ENCODE data around the gene LCOR.
"Not testable (repeated sequence)": the region's sequence is repeated elsewhere in the genome, so short reads cannot be mapped to it uniquely, and the experiment has no call there.

The LCOR gene

DNA sequence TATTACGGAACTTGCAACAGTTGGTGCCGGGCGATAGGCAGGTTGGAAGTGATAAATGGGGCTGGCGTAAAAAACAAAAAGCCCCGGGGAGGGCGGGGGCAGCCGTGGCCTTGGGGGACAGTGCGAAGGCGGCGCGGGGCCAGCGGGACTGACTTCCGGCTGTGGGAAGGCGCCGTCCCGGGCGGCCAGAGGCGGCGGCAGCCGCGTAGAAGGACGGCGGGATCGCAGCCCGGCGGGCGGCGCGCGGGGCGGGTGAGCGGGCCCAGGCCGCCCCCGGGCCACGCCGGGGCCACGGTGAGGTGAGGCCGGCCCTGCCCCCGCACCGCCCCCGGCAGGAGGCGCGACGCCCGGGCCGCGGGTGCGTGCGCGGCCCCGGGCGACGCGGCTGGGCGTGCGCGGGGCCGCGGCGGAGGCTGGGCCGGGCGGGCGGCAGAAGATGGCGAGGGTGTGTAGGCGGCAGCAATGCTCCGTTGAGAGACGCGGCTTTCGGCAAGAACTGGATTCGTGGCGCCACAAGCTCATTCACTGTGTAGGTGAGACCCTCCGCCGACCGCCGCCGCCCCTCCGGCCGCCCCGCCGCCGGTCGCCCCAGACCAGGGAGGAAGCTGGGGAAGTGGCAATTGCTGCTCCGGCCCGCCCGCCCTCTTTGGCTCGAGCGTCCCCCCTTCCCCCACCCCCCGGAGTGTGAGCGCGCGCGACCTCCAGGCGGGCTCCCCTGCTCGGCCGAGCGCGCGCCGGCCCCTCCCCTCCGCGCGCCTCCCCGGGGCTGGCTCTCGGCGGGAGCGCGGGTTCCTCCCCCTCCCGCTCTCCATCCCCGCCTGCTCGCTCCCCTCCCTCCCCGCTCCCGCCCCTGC, at the start of gene LCOR:
Gene LCOR, plus strand, starts transcription at position 432 of the 854 bp plus-strand sequence. CDS start 116,760 bp downstream, outside the sequence.
- DNase-seq (ENCODE audit: low spot score) = peak; percentile 92

DNA sequence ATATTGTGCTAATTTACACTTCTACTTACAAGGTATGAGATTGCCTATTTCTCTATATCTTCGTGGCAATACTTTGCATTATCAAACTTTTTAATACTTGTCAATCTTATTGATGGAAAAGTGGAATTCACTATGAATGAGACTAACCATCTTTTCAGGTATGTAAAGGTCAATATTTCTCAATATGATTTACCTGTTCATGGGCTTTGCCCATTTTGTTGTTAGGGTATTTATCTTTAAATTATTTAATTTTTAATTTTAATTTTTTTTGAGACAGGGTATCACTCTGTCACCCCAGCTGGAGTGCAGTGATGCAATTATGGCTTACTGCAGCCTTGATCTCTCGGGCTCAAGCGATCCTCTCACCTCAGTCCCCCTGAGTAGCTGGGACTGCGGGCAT, 47.8 kb upstream of the LCOR start:
- no peak for DNase-seq (ENCODE audit: low spot score)

DNA sequence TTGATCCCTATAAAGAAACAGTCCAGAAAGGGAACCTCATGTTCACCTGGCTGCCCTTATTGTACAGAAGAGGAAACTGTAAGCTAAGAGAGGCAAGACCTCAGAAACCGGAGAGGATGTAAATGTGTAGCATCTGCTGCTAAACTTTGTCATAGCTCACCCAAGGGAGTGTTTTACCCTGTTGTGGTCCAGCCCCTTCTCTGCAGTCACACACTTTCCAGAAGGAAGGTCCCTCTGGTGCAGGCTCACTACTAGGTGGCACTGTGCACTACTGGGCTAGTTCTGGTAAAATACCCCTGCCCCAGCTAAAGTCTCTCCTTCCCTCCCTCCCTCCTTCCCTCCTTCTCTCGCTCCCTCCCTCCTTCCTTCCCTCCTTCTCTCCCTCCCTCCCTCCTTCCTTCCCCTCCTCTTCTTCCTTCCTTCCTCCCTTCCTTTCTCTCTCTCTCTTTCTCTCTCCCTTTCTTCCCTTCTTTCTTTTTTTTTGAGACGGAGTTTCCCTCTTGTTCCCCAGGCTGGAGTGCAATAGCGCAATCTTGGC, 42.5 kb upstream of the LCOR start:
- peak; percentile 32 for DNase-seq (ENCODE audit: low spot score)

DNA sequence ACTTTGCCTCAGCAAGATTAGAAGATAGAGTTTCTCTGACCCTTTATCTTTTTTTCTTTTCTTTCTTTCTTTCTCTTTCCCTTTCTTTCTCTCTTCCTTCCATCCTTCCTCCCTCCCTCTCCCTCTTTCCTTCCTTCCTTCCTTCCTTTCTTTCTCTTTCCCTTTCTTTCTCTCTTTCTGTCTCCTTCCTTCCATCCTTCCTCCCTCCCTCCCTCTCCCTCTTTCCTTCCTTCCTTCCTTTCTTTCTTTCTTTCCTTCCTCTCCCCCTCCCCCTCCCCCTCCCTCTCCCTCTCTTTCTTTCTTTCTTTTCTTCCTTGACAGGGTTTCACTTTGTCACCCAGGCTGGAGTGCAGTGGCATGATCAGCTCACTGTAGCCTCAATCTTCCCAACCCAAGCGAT, 40.2 kb upstream of the LCOR start:
- DNase-seq (ENCODE audit: low spot score) = no peak

DNA sequence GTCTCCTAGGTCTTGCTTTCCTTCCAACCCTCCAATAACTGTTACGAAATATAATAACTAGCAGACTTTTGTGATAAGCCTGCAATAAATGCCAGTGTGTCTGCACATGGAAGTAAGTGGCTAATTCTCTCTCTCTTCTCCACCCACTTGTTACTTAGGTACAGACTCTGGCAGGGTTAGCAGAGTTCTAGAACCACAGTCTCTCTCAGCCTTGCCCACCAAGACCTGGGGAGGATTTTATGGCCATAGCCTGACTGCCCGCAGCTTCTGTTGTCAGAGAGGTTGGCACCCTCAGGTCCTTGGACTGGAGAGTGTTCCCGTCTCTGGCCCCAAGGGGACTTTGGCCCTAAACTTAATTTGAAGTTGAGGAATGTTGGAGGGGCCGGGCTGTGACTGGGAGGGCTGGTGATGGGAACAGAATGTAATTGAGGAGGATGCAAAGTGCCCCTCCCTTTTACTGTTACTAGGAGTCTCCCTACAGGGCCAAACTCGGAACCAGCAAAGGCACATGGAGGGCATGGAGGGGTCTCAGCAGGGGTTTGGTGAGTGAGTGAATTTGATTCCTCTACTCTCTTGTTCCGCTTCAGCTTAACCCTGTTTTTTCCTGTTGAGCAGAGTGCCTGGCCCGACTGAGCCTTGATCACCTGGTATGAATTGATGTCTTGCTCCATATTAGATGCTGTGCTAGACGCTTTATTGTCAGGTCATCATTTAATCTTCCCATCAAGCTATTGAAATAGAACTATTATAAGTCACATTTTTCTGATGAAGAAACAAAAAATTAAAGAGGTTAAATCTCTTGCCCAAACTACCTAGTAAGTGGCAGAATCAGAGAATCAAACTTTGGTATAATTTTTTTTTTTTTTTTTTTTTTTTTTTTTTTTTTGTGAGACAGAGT, 37.0 kb upstream of the LCOR start:
- DNase-seq (ENCODE audit: low spot score) = no peak

DNA sequence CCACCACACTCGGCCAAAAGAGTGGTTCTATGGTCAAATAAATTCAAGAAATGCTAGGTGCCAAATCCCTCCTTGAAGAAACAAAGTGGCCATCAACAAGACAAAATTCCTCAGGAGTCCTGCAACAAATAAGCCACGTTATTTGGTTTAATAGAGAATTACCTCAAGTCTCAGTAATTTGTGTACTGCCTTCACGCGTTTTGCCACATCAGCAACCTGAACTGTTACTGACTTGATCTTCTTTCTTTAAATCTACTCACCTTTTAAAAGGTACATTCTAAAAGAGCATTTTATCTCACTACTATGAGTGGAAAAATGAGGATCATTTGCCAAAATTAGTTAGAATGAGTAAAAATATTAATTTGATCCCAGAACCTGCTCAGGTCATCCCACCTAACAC, 34.6 kb upstream of the LCOR start:
- no peak for DNase-seq (ENCODE audit: low spot score)

DNA sequence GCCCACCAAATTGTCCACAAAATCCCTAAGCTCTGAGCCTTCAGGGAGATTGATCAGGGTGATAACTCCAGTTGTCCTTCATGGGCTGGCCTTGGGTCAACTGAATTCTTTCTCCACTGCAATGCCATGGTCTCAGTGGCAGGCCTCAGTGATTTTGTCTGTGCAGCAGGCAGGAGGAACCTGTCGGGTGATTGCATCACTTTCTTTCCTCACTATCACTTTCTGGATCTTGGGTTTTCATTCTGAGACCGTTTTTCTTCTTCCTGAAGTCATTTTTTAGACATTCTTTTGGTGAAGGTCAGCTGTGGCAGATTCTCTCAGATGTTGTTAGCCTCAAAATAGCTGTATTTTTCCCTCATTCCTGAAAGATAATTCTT, 28.8 kb upstream of the LCOR start:
- DNase-seq (ENCODE audit: low spot score) = no peak

DNA sequence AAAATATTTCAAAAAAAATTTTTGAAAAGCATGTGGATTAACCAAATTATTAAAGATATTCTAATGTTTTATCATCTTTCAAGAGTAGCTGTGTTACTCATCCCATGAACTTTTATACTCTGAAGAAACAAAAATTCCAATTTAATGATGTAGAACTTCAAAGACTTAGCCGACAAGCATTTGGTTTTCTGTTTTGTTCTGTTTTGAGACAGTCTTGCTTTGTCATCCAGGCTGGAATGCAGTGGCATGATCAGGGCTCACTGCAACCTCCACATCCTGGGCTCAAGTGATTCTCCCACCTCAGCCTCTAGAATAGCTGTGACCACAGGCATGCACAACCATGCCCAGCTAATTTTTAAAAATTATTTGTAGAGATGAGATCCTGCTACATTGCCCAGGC, 17.8 kb upstream of the LCOR start:
- DNase-seq (ENCODE audit: low spot score) = no peak

DNA sequence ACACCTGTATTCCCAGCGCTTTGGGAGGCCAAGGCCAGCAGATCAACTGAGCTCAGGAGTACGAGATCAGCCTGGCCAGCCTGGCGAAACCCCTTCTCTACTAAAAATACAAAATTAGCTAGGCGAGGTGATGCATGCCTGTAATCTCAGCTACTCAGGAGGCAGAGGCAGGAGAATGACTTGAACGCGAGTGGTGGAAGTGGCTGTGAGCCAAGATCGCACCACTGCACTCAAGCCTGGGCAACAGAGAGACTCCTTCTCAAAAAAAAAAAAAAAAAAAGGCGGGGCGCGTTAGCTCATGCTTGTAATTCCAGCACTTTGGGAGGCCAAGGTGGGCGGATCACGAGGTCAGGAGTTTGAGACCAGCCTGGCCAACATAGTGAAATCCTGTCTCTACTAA, 13.1 kb upstream of the LCOR start:
- DNase-seq (ENCODE audit: low spot score) = not testable (repeated sequence)

DNA sequence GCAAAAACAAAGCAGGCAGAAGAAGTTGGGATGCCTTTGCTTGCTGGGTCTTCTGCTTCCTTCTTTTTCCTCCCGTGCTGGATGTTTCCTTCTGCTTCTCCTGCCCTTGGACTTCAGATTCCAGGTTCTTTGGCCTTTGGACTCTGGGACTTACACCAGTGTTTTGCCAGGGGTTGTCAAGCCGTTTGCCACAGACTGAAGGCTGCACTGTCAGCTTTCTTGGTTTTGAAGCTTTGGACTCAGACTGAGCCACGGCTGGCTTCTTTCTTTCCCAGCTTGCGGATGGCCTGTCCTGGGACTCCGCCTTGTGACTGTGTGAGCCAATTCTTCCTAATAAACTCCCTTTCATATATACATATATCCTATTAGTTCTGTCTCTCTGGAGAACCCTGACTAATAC, 11.3 kb upstream of the LCOR start:
- DNase-seq (ENCODE audit: low spot score) = no peak

DNA sequence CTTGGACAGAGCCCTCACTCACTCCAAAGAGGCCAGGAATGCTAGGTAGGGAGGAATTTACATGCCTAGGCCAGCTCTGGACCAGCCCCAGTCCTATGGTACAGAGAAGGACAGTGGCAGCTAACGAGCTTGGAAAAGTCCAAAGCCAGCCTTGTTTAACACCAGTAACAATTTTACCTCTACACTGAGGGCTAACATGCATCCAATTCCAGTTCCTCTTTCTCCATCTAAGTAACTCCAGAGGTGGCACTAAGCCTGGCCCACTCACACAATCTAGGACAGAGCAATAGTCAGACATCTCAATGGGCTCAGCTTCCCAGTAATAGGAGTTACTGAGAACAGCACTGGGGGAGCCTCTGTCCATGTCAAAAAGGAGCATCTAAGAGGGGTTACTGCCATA, 5.7 kb upstream of the LCOR start:
- no peak for DNase-seq (ENCODE audit: low spot score)

DNA sequence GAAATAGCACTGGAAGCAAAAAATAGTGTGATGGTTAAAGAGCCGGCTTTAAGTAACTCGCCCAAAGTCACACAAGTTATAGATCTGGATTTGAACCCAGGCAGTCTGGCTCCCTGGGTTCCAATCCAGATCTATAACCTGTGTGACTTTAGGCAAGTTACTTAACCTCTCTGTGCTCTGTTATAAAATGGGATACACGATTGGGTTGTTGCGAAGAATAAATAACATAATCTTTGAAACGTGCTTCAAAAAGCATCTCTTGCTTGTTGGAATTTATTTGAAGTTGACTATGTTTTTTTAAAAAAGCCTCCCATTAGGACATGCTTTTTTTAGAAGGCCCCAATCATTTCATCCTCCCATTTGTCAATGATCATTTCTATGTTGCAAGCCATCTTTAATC, 3.5 kb upstream of the LCOR start:
- no peak for DNase-seq (ENCODE audit: low spot score)

DNA sequence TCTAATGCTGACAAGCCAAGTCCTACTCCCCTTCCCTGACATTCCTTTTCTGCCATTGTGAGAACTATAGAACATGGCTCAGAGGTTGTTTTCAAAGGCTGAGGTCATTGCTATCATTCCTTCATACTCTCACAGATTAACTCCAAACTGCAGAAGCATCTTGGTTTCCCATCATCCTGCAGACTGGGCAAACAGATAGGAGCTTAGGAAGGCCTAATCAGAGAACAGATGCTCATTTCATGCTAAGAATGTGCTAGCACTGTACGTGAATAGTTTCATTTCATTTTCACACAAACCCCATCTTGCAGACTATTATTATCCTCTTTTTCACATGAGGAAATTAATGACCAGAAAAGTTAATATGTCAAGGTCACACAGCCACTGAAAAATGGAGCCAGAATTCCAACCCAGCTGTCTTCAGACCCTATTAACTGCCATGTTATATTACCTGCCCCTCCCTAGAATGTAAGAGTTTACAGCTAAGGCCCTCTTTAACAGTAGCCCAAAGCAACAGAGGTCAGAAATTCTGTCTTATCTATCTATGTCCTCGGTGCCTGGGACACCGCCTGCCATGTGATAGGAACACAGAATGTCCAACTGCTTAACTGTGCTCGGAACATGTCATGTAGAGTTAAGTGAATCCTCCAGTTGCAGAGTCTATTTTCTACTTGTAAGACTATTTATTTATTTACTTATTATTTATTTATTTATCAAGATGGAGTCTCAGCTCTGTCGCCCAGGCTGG, 2.9 kb upstream of the LCOR start:
- no peak for DNase-seq (ENCODE audit: low spot score)

DNA sequence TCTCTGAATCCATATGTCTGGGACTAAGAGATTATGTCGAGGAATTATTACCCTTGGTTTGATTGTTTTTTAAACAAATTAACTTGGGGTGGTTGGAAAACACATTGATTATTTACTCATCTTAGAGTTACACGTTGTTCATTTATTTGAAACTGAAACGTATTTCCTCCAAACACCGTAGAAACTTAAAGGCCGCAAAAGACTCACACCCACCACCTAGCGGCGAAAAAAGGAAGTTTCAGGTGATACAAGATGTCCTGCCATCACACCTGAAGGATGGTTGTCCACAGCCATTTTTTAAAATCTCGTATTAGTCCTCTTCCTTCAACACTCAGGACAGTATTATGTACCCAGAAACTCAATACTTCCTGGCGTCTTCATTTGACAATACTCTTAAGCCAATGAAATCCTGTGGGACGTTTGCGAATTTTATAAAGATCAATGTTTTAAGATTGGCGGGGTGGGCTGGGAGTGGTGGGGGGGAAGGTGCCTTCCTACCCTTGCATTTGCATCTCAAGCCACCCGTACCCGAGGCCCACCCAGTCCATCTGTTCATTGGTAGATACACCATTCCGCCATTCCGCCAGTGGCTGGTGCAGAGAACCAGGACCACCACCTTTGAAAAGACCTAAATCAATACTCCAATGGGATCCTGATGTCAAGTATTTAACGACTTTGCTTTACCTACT, 1.4 kb upstream of the LCOR start:
- DNase-seq (ENCODE audit: low spot score) = no peak

DNA sequence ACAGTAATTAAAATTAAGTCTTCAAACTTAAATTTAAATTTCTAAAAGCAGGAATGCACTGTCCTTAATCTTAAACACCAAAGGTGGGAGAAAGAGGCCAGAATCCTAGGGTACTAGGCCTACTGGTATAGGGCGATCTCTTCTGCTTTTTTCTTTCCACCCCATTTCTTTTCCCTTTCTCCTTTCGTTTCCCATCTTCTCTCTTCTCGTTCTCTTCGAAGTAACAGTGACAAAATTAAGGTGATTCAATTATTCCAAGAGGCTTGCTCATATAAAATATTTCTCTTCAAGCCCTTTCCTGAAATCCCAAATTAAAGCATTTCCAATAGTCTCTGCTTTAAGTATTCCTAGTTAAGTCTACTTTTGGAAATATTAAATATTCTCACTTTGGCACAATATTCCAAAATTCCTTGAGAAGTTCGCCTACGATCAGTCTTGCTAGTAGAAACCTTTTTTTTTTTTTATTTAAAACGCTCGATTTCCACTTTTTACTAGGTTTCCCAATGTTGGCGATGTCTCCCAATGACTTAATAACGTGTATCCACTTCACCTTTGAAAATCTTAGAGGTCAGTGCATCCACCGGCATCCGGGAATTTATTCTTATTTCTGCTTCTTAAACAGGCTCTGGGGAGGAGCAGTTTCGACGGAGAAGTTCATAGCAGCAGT, 765 bp upstream of the LCOR start:
- no peak for DNase-seq (ENCODE audit: low spot score)

DNA sequence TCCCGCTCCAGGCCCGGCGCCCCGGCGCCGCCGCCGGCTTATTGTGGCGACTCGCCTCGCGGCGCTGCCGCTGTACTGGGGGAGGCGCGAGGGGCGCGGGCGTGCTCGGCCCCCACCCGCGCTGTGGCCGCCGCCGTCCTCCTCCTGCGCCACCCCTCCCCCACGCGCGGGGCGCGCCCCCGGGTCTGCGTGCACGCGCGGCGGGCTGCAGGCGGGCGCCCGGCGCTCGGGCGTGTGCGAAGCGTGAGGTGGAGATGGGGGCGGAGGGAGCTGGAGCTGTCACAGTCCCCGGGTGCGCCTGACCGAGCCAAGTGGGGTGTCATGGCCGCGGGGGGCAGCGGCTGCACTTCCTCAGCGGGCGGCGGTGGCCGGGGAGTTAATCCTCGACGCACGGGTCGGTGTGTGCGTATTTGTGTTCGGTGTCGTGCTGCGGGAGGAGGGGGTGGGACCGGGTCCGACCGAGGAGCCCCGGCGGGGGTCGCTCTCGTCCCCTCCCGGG, 672 bp downstream of the LCOR start:
- peak; percentile 85 for DNase-seq (ENCODE audit: low spot score)

DNA sequence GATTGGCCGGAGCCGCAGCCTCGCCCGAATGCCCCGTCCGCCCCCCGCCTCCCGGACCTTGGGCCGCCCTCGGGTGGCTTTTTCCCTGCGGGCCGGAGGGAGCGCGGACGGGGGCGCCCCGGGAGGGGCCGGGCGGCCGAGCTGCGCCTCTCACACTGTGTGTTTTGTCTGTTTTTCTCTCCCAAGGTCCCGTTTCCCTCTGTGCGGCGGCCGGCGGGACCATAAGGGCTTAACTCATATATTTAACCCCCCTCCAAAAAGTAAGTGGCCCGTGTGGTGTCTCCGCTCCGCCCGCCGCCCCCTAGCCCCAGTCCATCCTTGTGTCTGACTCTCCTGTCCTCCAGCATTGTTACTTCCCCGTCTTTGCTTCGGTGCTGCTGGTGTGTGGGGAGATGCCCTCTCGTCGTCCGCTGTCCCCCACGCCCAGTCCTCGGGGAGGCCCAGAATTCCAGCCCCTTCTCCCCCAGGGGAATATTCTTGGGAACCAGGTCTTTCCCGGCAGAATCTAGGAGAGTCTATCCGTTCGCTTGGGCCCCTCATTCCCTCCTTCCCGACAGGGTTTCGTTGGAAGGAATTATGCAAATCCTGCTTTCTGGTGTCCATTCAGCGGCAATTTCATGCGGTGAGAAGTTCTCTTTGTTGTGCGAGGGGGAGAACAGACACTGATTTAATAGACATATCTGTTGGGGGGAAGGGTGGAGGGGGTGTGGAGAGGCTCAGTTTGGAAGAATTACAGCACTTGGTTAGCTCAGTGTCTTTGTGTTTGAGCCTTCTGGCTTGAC, 1.3 kb downstream of the LCOR start:
- peak; percentile 36 for DNase-seq (ENCODE audit: low spot score)

DNA sequence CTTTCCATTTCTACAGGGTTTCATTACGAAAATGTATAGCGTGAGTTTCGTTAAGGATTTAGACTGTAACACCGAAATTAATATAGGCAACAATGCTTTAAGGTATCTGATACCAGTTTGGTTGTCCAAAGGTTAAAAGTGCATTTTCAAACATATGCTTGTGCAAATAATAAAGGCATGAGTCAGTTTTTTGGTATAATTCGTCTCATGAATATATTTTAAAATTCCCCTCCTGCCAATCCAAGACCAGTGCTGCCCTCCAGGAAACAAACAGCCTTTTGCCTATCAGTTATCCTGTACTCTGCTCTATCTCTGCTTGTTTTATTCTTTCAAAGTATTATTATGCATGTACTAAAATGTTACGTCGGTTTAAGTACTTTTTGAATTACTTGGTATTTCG, 2.0 kb downstream of the LCOR start:
- no peak for DNase-seq (ENCODE audit: low spot score)

DNA sequence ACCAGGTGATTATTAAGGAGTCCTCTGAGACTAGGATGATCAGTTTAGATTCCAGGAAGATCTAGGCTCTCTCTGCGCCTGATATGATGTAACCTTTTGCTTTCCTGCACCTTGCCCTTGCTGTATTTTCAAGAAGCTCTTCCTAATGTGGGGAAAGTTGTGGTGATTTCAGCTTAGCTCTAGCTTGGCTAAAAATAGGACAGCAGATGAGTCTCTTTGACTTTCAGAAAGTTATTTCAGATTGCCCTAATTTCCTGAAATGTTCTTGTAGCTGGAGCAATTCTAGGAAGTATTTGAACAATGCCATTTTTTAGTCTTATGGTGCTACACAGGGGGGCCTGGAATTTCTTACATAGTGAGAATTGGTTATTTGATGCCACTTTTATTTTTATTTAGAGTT, 3.8 kb downstream of the LCOR start:
- no peak for DNase-seq (ENCODE audit: low spot score)

DNA sequence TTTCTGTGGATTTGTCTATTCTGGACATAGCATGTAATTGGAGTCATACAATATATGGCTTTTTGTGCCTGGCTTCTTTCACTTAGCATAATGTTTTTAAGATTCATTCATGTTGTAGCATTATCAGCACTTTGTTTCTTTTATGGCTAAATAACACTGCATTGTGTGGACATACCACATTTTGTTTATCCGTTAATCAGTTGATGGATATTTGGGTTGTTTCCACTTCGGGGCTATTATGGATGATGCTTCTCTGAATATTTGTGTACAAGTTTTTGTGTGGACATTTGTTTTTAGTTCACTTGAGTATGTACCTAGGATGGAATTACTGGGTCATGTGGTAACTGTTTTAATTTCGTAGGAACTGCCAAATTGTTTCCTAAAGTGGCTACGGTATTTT, 6.4 kb downstream of the LCOR start:
- no peak for DNase-seq (ENCODE audit: low spot score)

Data from D341Med (cell line).